Endometrium (tissue), 2 donors: Measurements from ENCODE around the gene SMARCA1.

Experiments
- FAIRE-seq: peaks from 2 replicates; lab custom pipeline; 2012; peaks lifted over from hg19 to GRCh38; lab: Jason Lieb, UNC
- donor health status: control.
- donor health status: control.

Gene SMARCA1

DNA sequence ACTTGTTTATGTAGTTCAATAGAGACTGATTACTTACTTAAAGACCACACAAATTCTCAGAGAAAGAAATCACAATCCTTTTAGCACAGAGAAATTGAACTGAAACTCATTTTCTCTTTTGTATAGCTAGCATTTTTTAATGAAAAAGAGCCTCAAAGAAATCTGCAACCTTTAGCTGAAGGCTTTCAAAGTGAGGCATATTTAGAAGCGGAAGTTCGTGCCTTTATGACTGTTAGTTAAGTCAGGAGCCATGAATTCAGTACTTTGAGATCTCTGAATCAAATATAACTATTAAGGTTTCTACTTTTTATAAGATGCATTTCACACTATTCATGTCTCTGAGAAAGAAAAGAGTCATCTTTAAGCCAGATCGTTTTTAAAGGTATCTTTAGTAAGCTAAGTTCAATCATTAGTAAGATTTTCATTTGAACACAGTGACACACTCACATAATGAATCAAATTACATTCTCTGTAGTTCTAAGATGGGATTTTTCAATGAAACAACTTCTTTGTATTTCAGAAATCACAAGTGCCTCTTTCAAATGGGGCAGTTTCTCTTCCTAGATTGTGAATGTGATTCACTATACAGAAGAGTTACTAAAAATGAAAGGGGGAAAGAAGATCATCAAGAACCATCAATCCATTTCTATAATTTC, 61.4 kb downstream of the SMARCA1 start:
- no peak for FAIRE-seq

DNA sequence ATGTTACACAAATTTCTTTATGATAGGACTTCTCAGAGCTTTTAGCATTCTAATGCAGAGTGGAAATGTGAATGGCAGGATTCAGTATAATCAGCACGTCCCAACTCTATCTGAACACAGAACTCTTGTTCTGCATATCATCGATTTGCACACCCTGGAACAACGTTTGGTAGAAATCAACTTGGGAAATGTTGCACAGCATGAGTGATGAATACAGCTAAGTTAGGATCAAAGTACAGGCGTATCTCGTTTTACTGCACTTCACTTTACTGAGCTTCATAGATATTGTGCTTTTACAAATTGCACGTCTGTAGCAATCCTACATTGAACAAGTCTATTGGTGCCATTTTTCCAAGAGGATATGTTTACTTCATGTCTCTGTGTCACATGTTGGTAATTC, 70.8 kb downstream of the SMARCA1 start:
- FAIRE-seq = no peak

DNA sequence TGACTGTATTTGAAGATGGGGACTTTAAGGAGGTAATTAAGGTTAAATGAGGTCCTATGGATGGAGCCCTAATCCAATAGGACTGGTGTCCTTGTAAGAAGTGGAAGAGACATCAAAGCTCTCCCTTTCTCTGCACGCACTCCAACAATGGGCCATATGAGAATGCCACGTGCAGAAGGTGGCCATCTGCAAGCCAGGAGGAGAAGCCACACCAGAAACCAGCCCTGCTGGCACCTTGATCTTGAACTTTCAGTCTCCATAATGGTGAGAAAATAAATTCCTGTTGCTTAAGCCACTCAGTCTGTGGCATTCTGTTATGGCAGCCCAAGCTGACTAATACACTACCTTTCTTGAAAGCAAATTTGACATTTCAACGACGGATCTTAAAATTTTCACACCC, 73.2 kb downstream of the SMARCA1 start:
- no peak for FAIRE-seq

DNA sequence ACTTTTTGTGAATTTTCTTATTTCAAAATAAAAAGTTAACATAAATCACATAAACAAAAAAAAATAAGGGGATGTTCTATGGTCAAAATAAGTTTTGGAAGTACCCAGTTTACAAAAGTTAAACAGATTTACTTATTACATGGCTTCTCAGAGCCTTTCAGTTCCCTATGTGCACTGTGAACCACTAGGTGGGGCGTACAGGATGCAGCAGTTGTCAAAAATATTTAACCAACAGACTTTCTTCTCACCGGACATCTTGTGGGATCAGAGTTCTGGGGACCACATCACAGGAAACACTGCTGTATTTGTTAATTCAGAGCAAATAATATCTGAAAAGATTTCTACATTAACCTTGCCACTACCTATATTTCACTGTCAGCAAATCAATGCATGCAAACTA, 74.1 kb downstream of the SMARCA1 start:
- no peak for FAIRE-seq

DNA sequence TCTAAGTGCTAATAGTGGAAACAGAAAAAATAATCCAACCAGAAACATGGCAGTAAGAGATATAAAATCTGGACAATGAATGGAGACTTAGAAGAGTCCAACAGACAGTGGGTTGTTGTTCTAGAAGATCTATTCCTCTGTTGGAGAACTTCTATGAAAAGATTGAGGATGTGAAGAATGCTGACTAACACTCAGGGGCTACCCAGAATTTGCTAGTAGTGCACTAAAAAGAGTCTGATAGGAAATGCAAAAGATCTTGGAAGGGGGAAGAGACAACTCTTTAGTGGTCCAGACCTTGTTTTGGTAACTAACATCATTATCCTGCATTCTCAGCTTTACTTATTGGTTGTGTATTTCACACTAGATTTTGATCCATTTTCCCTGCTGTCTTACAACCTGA, 77.9 kb downstream of the SMARCA1 start:
- FAIRE-seq = no peak

DNA sequence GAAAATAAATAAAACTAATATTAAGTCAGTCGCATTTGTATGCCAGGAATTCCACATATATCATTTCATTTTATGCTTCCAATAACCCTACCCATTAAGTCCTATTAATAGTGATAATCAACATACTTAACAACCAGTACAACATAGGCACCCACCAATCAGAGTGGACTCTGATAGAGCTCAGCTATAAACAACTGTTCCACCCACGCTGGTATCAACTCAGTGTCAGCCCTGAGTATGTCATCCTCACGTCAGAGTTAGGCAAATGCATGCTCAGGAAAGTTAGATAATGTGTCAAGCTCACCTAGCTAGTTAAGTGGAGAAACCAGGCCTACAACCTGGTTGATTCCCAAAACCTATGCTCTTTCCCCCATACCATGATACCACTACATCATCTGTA, 89.3 kb downstream of the SMARCA1 start:
- FAIRE-seq = no peak

DNA sequence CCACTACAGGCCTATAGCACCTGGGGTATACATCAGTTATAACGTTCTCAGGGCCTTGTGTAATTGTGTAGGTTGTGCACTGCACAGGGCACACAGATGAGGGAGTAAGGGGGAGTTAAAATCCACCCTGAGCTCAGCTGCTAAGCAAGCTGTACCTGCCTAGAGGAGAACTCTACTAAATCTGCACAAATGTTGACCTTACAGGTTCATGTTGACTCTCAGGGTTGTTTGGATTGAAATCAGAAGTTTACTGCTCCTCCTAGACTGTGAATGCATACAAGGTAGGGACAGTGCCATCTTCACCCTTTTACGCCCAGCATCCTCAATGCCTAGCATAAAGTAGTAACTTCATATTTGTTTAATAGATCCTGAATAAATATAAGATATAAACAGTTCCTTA, 89.8 kb downstream of the SMARCA1 start:
- no peak for FAIRE-seq

DNA sequence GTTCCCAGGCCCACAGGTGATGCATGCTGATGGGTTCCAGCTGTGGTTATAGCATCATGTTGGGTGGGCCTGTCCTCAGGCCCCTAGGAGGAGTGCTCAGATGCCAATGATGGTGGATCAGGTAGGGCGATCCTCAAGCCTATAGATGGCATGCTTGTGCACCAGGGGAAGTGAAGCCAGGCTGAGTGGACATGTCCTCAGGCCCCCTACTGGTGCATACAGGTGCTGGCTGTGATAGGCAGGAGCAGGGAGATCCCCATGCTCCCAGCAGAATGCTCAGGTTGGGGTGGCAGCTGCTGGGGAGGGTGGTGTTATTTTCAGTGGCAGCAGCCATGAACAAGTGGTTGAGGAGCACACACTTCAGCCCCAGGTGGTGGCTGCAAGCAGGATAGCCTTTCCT, 96.0 kb downstream of the SMARCA1 start:
- no peak for FAIRE-seq

DNA sequence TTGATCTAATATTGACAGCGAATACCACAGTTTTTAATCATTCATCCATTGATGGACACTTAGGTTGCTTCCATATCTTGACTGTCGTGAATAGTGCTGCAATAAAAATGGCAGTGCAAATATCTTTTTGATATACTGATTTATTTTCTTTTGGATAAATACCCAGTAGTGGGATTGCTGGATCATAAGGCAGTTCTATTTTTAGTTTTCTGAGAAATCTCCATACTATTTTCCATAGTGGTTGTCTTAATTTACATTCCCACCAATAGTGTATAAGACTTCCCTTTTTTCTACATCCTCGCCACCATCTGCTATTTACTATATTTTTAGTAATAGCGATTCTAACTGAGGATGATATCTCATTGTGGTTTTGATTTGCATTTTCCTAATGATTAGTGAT, 100.1 kb downstream of the SMARCA1 start:
- no peak for FAIRE-seq

DNA sequence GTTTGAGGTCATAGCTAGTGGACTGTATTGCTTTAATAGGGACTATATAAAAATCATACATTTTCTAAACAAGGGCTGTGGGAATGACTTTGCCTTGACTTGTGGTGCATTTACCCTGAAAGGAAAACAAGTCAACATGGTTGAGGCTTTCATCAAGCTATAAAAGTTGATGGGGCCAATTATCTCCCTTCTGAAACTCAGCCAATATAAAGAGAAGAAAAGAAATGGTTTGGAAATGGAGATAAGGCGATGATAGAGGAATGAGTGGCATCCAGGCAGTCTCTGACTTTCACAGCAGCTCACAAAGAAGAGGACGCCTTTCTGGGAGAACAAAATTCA, 118.7 kb downstream of the SMARCA1 start:
- FAIRE-seq = no peak

DNA sequence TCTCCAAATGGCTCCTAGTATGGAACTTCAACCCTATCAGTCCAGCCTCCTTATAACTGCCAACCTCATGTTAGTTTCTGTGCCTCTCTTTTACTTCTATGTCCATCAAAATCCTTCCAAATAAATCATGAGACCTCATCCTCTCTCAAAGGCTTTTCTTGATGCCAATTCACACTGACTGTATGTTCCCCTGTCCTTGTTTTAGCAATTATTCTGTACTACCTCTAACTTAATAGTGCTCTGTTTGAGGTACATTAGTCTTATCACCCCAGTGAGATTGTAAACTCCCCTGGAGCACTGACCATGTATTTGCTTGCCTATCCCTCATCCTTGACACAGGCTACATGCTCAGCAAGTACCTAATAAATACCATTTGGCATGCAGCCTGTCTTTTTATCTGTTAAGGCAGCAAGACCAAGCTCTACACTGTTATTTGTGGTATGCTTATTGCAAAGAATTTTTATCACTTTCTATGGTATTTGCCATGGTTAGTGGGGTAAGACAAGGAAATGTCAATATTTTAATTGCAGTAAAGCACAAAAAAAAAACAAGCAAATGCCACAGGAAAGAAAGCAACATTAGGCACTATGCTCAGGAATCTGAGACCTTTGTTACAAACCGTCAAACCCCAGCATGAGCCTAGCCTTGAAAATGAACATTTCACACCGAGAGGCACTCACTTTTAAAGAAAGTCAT, 119.2 kb downstream of the SMARCA1 start:
- FAIRE-seq = no peak
